Fibroblast of mammary gland (primary cell): ENCODE measurements around the gene PLPP6.

Source experiments
- DNase-seq: peaks from one replicate; pipeline ENCODE4 v3.0.0-alpha.2; 2010; ENCODE audit warnings: low read depth
- H3K4me3 ChIP-seq: 2 replicates; pipeline ENCODE4 v1.5.1; 2011; ENCODE audit warnings: low read depth, mild to moderate bottlenecking, low read length, moderate library complexity; ENCODE audit not compliant: control insufficient read depth
- CTCF ChIP-seq: conservative IDR thresholded peaks from 2 replicates; pipeline ENCODE4 v1.5.1; 2011; ENCODE audit warnings: low read depth, low read length, inconsistent platforms; ENCODE audit not compliant: control insufficient read depth, insufficient read depth

PLPP6 gene

GRCh38 chr9:4701526-4701925 is 39.4 kb downstream of the PLPP6 start:
- DNase-seq = no peak
- no peak for TF ChIP-seq CTCF
- H3K4me3 ChIP-seq = no peak overlapping the region

GRCh38 chr9:4704129-4704528 is 42.0 kb downstream of the PLPP6 start:
- H3K4me3 ChIP-seq = no peak overlapping the region
- DNase-seq = no peak
- no peak for TF ChIP-seq CTCF

GRCh38 chr9:4706021-4706420 is 43.9 kb downstream of the PLPP6 start:
- H3K4me3 ChIP-seq = no peak overlapping the region
- DNase-seq = no peak
- TF ChIP-seq CTCF = no peak

DNA sequence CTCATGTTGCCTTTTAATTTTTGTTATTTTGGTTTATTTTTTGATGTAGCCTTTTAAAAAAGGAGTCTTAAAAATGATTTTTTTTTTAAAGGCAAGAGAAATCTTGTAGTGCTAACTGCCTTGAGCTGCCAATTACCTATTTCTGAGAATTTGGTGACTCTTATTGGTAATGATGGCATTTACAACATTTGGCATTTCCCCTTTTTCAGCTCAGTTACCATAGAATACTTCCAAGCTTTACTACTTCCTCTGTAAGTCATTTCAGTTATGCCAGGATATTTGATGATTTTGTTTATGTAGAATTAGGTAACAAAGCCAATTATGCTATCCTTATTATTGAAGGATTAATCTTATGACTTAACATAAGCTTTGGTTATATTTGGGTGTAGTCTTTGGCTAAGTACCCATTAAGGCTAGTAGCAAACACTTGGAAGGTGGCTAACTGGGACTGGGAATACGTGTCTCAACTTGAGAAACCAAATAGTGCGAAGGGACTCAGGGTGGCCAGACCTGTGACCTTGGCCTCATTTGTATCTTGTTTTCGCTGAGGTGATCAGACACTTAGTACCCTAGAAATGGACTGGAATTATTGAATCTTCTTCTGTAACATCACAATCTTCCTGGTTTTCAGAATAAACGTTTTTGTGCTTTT is 45.0 kb downstream of the PLPP6 start:
- no peak for DNase-seq
- TF ChIP-seq CTCF = no peak
- H3K4me3 ChIP-seq = no peak overlapping the region

DNA sequence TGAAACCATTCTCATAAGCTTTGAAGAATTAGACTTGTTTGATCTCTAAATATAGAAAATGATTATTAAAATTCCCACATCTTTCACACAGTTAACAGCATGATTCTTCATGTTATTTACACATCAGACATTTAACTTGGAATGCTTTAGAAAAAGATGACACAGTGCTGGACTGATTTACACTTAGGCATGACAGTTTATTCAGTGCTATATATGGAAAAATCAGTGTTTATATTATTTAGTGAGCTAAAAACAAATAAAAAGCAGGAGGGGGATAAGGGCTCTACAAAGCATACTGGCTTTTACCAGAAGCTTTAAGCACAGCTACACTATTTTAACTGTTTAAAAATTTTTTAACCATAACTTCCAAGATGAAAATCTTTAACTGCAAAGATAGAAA is 47.3 kb downstream of the PLPP6 start:
- no peak overlapping the region for H3K4me3 ChIP-seq
- DNase-seq = no peak
- TF ChIP-seq CTCF = no peak

DNA sequence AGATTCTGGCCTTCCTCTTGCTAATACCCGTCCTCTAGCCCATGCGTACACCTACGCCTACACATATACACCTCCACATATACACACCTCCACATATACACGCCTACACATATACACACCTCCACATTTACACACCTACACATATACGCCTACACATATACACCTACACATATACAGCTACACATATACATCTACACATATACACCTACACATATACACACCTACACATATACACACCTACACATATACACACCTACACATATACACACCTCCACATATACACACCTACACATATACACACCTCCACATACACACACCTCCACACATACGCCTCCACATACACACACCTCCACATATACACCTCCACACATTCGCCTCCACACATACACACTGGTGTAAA is 51.8 kb downstream of the PLPP6 start:
- no peak overlapping the region for H3K4me3 ChIP-seq
- DNase-seq = no peak
- TF ChIP-seq CTCF = no peak
